H1 (cell line): Measurements from ENCODE around the gene PLCB4. TPM values are rescaled to one million over a fixed set of nuclear protein-coding genes. Genes with fewer than 3 reads are reported as not detected.

Source experiments
- CTCF ChIA-PET: fragments of 300-600 bp; sonication (Branson Sonifier 250); formaldehyde crosslinking; loops from one replicate; lab custom pipeline; 2021; ENCODE audit not compliant: partially characterized antibody; lab: Charles Lee
- POLR2A ChIA-PET: fragments of 300-600 bp; sonication (Branson Sonifier 250); formaldehyde crosslinking; loops from one replicate; lab custom pipeline; 2021; ENCODE audit warnings: inconsistent platforms; ENCODE audit not compliant: partially characterized antibody; lab: Charles Lee
- DNase-seq, 2 experiments: peaks; one replicate each; pipeline versions ENCODE4 v3.0.0 to v3.0.0-alpha.2; 2010 to 2022; ENCODE audit warnings: low spot score in 2 of 2, low read depth in 1 of 2, mixed read lengths in 1 of 2
- FAIRE-seq: peaks from 2 replicates; lab custom pipeline; 2011; peaks lifted over from hg19 to GRCh38; lab: Jason Lieb, UNC
- H2AFZ ChIP-seq: 2 replicates; pipeline ENCODE4 v1.8.1; 2012; ENCODE audit warnings: low read length, inconsistent platforms
- H2AK5ac ChIP-seq: 2 replicates; pipeline ENCODE4 v1.6.1; 2013; ENCODE audit warnings: low read depth, low read length
- H2BK120ac ChIP-seq: replicated peaks from 2 replicates; pipeline ENCODE3; 2013; ENCODE audit warnings: low read depth, low read length, inconsistent platforms
- H2BK12ac ChIP-seq: 2 replicates; pipeline ENCODE4 v1.6.1; 2013; ENCODE audit warnings: low read depth, low read length
- H2BK15ac ChIP-seq: 2 replicates; pipeline ENCODE4 v1.6.1; 2013; ENCODE audit warnings: low read length
- H2BK20ac ChIP-seq: 2 replicates; pipeline ENCODE4 v1.6.1; 2013; ENCODE audit warnings: low read length
- H2BK5ac ChIP-seq: 2 replicates; pipeline ENCODE4 v1.6.1; 2013; ENCODE audit warnings: low read depth, low read length
- H3K14ac ChIP-seq: 2 replicates; pipeline ENCODE4 v1.6.1; 2013; ENCODE audit warnings: inconsistent platforms; ENCODE audit not compliant: insufficient read length
- H3K18ac ChIP-seq: 2 replicates; pipeline ENCODE4 v1.6.1; 2013; ENCODE audit warnings: low read length; ENCODE audit errors: extremely low read depth
- H3K23ac ChIP-seq: 2 replicates; pipeline ENCODE4 v1.6.1; 2013; ENCODE audit warnings: inconsistent platforms; ENCODE audit not compliant: insufficient read length
- H3K23me2 ChIP-seq: 2 replicates; pipeline ENCODE4 v1.6.1; 2013; ENCODE audit warnings: low read depth, low read length
- H3K27ac ChIP-seq: 2 replicates; pipeline ENCODE4 v1.6.1; 2011; ENCODE audit warnings: low read depth, low read length, inconsistent platforms
- H3K27me3 ChIP-seq, 4 experiments: replicated peaks in 1 of 4; 1 replicate in 1 of 4; 2 replicates in 3 of 4; pipeline versions ENCODE4 v1.6.1 to v1.8.1; 2011 to 2013; ENCODE audit warnings: low read length in 3 of 4, mild to moderate bottlenecking in 3 of 4, inconsistent platforms in 2 of 4, mixed read lengths in 2 of 4, moderate library complexity in 1 of 4; ENCODE audit not compliant: control insufficient read depth in 3 of 4, insufficient read depth in 3 of 4; ENCODE audit errors: extremely low read depth in 1 of 4
- H3K36me3 ChIP-seq, 4 experiments: 2 replicates each; pipeline versions ENCODE4 v1.6.1 to v1.8.1; 2011 to 2013; ENCODE audit warnings: mild to moderate bottlenecking in 4 of 4, low read length in 3 of 4, moderate library complexity in 2 of 4, control low read depth in 1 of 4, inconsistent platforms in 1 of 4; ENCODE audit not compliant: insufficient read depth in 4 of 4, control insufficient read depth in 2 of 4
- H3K4ac ChIP-seq: replicated peaks from 2 replicates; pipeline ENCODE3; 2013; ENCODE audit warnings: low read length, low read depth, mixed read lengths, inconsistent platforms; ENCODE audit not compliant: insufficient read length
- H3K4me1 ChIP-seq, 4 experiments: replicated peaks in 1 of 4; 1 replicate in 1 of 4; 2 replicates in 3 of 4; pipeline versions ENCODE4 v1.6.1 to v1.8.1; 2011 to 2013; ENCODE audit warnings: low read length in 3 of 4, inconsistent platforms in 2 of 4, mixed read lengths in 1 of 4; ENCODE audit not compliant: insufficient read depth in 4 of 4, control insufficient read depth in 3 of 4
- H3K4me2 ChIP-seq, 2 experiments: 2 replicates each; pipeline versions ENCODE4 v1.6.1 to v1.8.1; 2011 to 2013; ENCODE audit warnings: low read depth in 2 of 2, low read length in 2 of 2, control low read depth in 1 of 2, inconsistent platforms in 1 of 2, mild to moderate bottlenecking in 1 of 2; ENCODE audit not compliant: insufficient read depth in 1 of 2
- H3K4me3 ChIP-seq, 4 experiments: fragments of 200-600, 300-600 bp in 1 of 4; sonication (generic), shearing (Covaris generic), sonication (Bioruptor Twin) in 1 of 4; 2 replicates each; pipeline versions ENCODE4 v1.5.1 to v1.8.1; 2011 to 2016; ENCODE audit warnings: low read length in 4 of 4, low read depth in 3 of 4, control low read depth in 2 of 4, inconsistent platforms in 2 of 4, mild to moderate bottlenecking in 2 of 4, mixed read lengths in 1 of 4, moderate library complexity in 1 of 4; ENCODE audit not compliant: insufficient read depth in 2 of 4; ENCODE audit errors: extremely low read depth in 1 of 4
- H3K56ac ChIP-seq: replicated peaks from 2 replicates; pipeline ENCODE3; 2013; ENCODE audit warnings: low read depth, mild to moderate bottlenecking, mixed read lengths, low read length, inconsistent platforms; ENCODE audit not compliant: insufficient read length
- H3K79me1 ChIP-seq: 2 replicates; pipeline ENCODE4 v1.6.1; 2013; ENCODE audit warnings: low read depth, low read length, control low read depth
- H3K79me2 ChIP-seq, 2 experiments: 2 replicates each; pipeline versions ENCODE4 v1.6.1 to v1.8.1; 2012 to 2013; ENCODE audit warnings: low read length in 2 of 2, mild to moderate bottlenecking in 2 of 2, inconsistent platforms in 1 of 2; ENCODE audit not compliant: insufficient read depth in 2 of 2, control insufficient read depth in 1 of 2
- H3K9ac ChIP-seq, 4 experiments: replicated peaks in 1 of 4; 1 replicate in 1 of 4; 2 replicates in 3 of 4; pipeline versions ENCODE4 v1.6.1 to v1.8.1; 2011 to 2013; ENCODE audit warnings: low read depth in 3 of 4, low read length in 3 of 4, control low read depth in 2 of 4, mild to moderate bottlenecking in 2 of 4, moderate library complexity in 2 of 4, inconsistent platforms in 1 of 4; ENCODE audit errors: extremely low read depth in 1 of 4
- H3K9me3 ChIP-seq, 2 experiments: 2 replicates each; pipeline versions ENCODE4 v1.6.1 to v1.8.1; 2012 to 2013; ENCODE audit warnings: mild to moderate bottlenecking in 2 of 2, moderate library complexity in 2 of 2, control low read depth in 1 of 2, inconsistent platforms in 1 of 2, low read depth in 1 of 2, low read length in 1 of 2, mixed read lengths in 1 of 2; ENCODE audit not compliant: insufficient read depth in 2 of 2
- H4K20me1 ChIP-seq, 2 experiments: replicated peaks in 1 of 2; 2 replicates each; pipeline versions ENCODE3 to v1.8.1; 2011 to 2013; ENCODE audit warnings: inconsistent platforms in 2 of 2, low read length in 2 of 2, mild to moderate bottlenecking in 1 of 2; ENCODE audit not compliant: insufficient read depth in 2 of 2, control insufficient read depth in 1 of 2
- H4K5ac ChIP-seq: 2 replicates; pipeline ENCODE4 v1.6.1; 2013; ENCODE audit warnings: low read length, low read depth, mixed read lengths, inconsistent platforms; ENCODE audit not compliant: insufficient read length
- H4K8ac ChIP-seq: 2 replicates; pipeline ENCODE4 v1.8.0; 2013; ENCODE audit warnings: mild to moderate bottlenecking, moderate library complexity, low read length, inconsistent platforms; ENCODE audit not compliant: insufficient read depth; ENCODE audit errors: extremely low read depth
- H4K91ac ChIP-seq: replicated peaks from 2 replicates; pipeline ENCODE3; 2013; ENCODE audit warnings: low read length, mixed read lengths, inconsistent platforms; ENCODE audit not compliant: insufficient read length
- CBX5 ChIP-seq: fragments of 300-800, 300-1000 bp; sonication (generic); IDR thresholded peaks from 2 replicates; pipeline ENCODE4 v1.7.1; 2016; ENCODE audit warnings: antibody characterized with exemption, low read length, low read depth
- JUND ChIP-seq: IDR thresholded peaks from 2 replicates; pipeline ENCODE4 v1.6.1; 2011; ENCODE audit warnings: mild to moderate bottlenecking, improper control_type of control experiment, low read length
- KDM1A ChIP-seq: fragments of 200-600, 300-600 bp; sonication (generic); IDR thresholded peaks from 2 replicates; pipeline ENCODE4 v1.7.1; 2016; ENCODE audit warnings: mild to moderate bottlenecking, low read length, borderline replicate concordance
- MAX ChIP-seq: IDR thresholded peaks from 2 replicates; pipeline ENCODE4 v1.6.1; 2012; ENCODE audit warnings: inconsistent platforms
- RAD21 ChIP-seq, 2 experiments: IDR thresholded peaks in 1 of 2; conservative IDR thresholded peaks in 1 of 2; 2 replicates each; pipeline ENCODE4 v1.6.1; 2011; ENCODE audit warnings: low read depth in 2 of 2, low read length in 2 of 2, improper control_type of control experiment in 1 of 2, inconsistent platforms in 1 of 2, mild to moderate bottlenecking in 1 of 2, moderate library complexity in 1 of 2
- RNF2 ChIP-seq: fragments of 200-900, 300-1000 bp; sonication (generic); IDR thresholded peaks from 2 replicates; pipeline ENCODE4 v1.7.1; 2016; ENCODE audit warnings: borderline replicate concordance, low read depth, mild to moderate bottlenecking, antibody characterized with exemption, low read length; ENCODE audit not compliant: poor library complexity, severe bottlenecking; ENCODE audit errors: missing control alignments
- SAP30 ChIP-seq: fragments of 300-600 bp; sonication (generic); IDR thresholded peaks from 2 replicates; pipeline ENCODE4 v1.7.1; 2012; ENCODE audit warnings: low read length, moderate library complexity, mild to moderate bottlenecking, inconsistent platforms; ENCODE audit not compliant: insufficient read depth, insufficient replicate concordance
- SIN3A ChIP-seq, 2 experiments: IDR thresholded peaks in 1 of 2; conservative IDR thresholded peaks in 1 of 2; 2 replicates each; pipeline ENCODE4 v1.6.1; 2011 to 2012; ENCODE audit warnings: low read length in 2 of 2, improper control_type of control experiment in 1 of 2, low read depth in 1 of 2, mild to moderate bottlenecking in 1 of 2
- SP1 ChIP-seq: IDR thresholded peaks from 2 replicates; pipeline ENCODE4 v1.6.1; 2011; ENCODE audit warnings: low read depth, low read length
- TBP ChIP-seq: IDR thresholded peaks from 2 replicates; pipeline ENCODE4 v1.6.1; 2011; ENCODE audit warnings: low read depth, low read length, improper control_type of control experiment
- TCF12 ChIP-seq: IDR thresholded peaks from 2 replicates; pipeline ENCODE4 v1.6.1; 2011; ENCODE audit warnings: low read depth, mild to moderate bottlenecking, low read length
- YY1 ChIP-seq: IDR thresholded peaks from 2 replicates; pipeline ENCODE4 v1.6.1; 2011; ENCODE audit warnings: low read depth, mild to moderate bottlenecking, low read length
- WGBS, 2 experiments: shearing (Covaris generic) in 1 of 2; methylation state at CpG; one replicate each; pipeline versions ENCODE4 v1.1.6 to v1.1.7; 2013 to 2015; ENCODE audit warnings: low lambda C conversion rate in 2 of 2, mixed read lengths in 2 of 2, inconsistent platforms in 1 of 2, low coverage in 1 of 2, missing lambda C conversion rate in 1 of 2; ENCODE audit not compliant: insufficient replicate concordance in 2 of 2, insufficient coverage in 1 of 2, insufficient read length in 1 of 2; ENCODE audit errors: extremely low coverage in 1 of 2, missing lambda C conversion rate in 1 of 2; 5-methylcytosine and 5-hydroxymethylcytosine counted together
- polyA plus RNA-seq, 7 experiments: library from polyadenylated mRNA; depleted of rRNA in 3 of 7; stranded (reverse) in 5 of 7; unstranded in 2 of 7; fragments of >200 nt in 5 of 7; fragments of 200-250 nt in 2 of 7; gene quantifications; 1 replicate in 5 of 7; 2 replicates in 1 of 7; 4 replicates in 1 of 7; pipeline versions ENCODE4 v1.2.1 to v1.2.3, GENCODE V29; 2011 to 2013; ENCODE audit warnings: missing spikeins in 2 of 7, mixed read lengths in 2 of 7
- total RNA-seq: library from RNA; stranded (reverse); fragmentation: NEBNext Ultra II Directional; extraction: Animal tissue kit (Norgen Biotek cat#: 25700); gene quantifications from 2 replicates; pipeline ENCODE4 v1.2.1, GENCODE V29; 2021

PLCB4 gene
- total and polyA plus RNA-seq, 2 of the 8 experiments (the other 6 are each of a cell fraction or from before 2014, with no cell fraction given), result 3.2 to 14.1 TPM

DNA sequence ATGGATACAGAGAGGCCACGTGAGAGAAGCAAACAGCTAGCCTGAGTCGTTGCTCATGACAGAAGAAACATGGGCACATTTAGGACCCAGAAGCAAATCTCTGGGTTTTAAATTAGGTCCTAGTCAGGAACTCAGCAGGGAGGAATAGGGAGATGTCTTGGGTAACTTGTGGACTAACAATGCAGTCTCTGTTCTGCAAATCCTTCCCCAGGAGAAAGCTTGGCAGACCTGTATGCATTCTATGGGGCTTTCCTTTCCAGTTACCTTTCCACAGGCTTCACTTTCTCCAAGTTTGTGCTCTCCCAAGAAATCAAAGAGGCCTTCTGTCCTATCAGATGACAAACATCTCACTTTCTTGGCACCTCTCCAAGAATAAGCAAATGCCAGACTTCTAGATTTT, 47.2 kb upstream of the PLCB4 start:
- Histone ChIP-seq H3K18ac (no peak overlapping the region; the same call in 1 of the 2 replicates), H3K14ac (no peak overlapping the region), H2BK15ac (no peak overlapping the region), H2AFZ (0 out of 2 replicates have a peak overlapping the region, but pooled peaks have one; percentile 85), H4K20me1 (no peaks in the 10 kb centered on the region), H3K27me3 (no peaks in the 10 kb centered on the region), H2BK12ac (no peak overlapping the region), H4K91ac (no peak overlapping the region), H3K79me1 (no peaks in the 10 kb centered on the region), H3K4me2 (peak overlapping the region in 1 of 2 experiments; percentile 28; a peak in 1 of 4 replicates), H4K8ac (no peak overlapping the region), H4K5ac (no peak overlapping the region), H3K9ac (no peak overlapping the region), H2BK120ac (no peak overlapping the region), H3K9me3 (no peaks in the 10 kb centered on the region), H2AK5ac (no peak overlapping the region), H3K27ac (no peak overlapping the region), H3K56ac (no peak overlapping the region), H3K36me3 (no peaks in the 10 kb centered on the region), H3K79me2 (no peaks in the 10 kb centered on the region), H3K4ac (no peak overlapping the region), H3K23ac (no peak overlapping the region), H3K4me1 (peaks cover 0 to 20% (median 15%) of the 10 kb centered on the region in 4 experiments; a peak in 5 of 7 replicates), H3K23me2 (no peaks in the 10 kb centered on the region), H2BK5ac (no peak overlapping the region), H3K4me3 (peak overlapping the region in 1 of 4 experiments; percentile 14; a peak in 1 of 8 replicates), H2BK20ac (no peak overlapping the region)
- DNase-seq (peak in 1 of 2 experiments; percentile 43), FAIRE-seq (peak; percentile 98)
- ChIA-PET CTCF (interaction anchor here (1.4 kb wide), 2 partner anchors 19 to 371 kb away, joined by 4 to 5 read pairs; no protein-coding TSS in a partner anchor), POLR2A (no interaction called here)
- 36% methylated on average over 2 of the region's 2 CpGs; no CpG with 5 or more reads in 1 of the 2 experiments for WGBS, 2 experiments
- no peak for TF ChIP-seq YY1
- peak; percentile 50; the same call in 1 of the 2 replicates for TF ChIP-seq MAX
- TF ChIP-seq RAD21 (IDR thresholded peaks at IDR 0.05 in 1 of 2, conservative IDR thresholded peaks at IDR 0.05 in 1 of 2; ENCODE audit: low read depth in 2 of 2, low read length in 2 of 2), result peak; percentile 4 to 32; a peak in 2 of 4 replicates
- no peak for TF ChIP-seq TBP
- TF ChIP-seq KDM1A, result peak; percentile 70; the same call in 1 of the 2 replicates
- no peak for TF ChIP-seq TCF12
- TF ChIP-seq SAP30, result no peak
- TF ChIP-seq JUND, result 0 out of 2 replicates have a peak, but pooled peaks have one; percentile 4
- no peak for TF ChIP-seq RNF2
- peak; percentile 77; the same call in 1 of the 2 replicates for TF ChIP-seq SP1
- no peak for TF ChIP-seq CBX5
- no peak for TF ChIP-seq SIN3A (conservative IDR thresholded peaks at IDR 0.05 in 1 of 2, IDR thresholded peaks at IDR 0.05 in 1 of 2; ENCODE audit: low read depth in 1 of 2, low read length in 2 of 2)
